LNCaP clone FGC (cell line): ENCODE results near the gene GLB1L3.
"Not testable (repeated sequence)": the region's sequence is repeated elsewhere in the genome, so short reads cannot be mapped to it uniquely, and the experiment has no call there.

Experiments
- DNase-seq: peaks from one replicate; pipeline ENCODE4 v3.0.0-alpha.2; 2011; ENCODE audit warnings: low read depth
- H3K4me3 ChIP-seq: 2 replicates; pipeline ENCODE4 v1.5.1; 2011; ENCODE audit warnings: mild to moderate bottlenecking, low read depth, low read length, control low read depth
- CTCF ChIP-seq: IDR thresholded peaks from 2 replicates; pipeline ENCODE4 v1.5.1; 2012; ENCODE audit warnings: mild to moderate bottlenecking; ENCODE audit not compliant: control insufficient read depth, insufficient read depth; ENCODE audit errors: extremely low read depth

The GLB1L3 gene

GRCh38 chr11:134273317-134273712, 2.9 kb upstream of the GLB1L3 start:
- DNase-seq, result no peak
- H3K4me3 ChIP-seq, result no peak overlapping the region
- no peak for TF ChIP-seq CTCF

- no peak overlapping the region for H3K4me3 ChIP-seq
- TF ChIP-seq CTCF, result no peak
- DNase-seq, result no peak
Observed at GRCh38 chr11:134275188-134275533, 1.0 kb upstream of the GLB1L3 start.

- H3K4me3 ChIP-seq, result peak overlapping the region; percentile 22
- TF ChIP-seq CTCF, result no peak
- no peak for DNase-seq
Observed at GRCh38 chr11:134276396-134277182, 410 bp downstream of the GLB1L3 start.

GRCh38 chr11:134277183-134278001, 1.2 kb downstream of the GLB1L3 start:
- no peak for DNase-seq
- TF ChIP-seq CTCF, result no peak
- H3K4me3 ChIP-seq, result no peak overlapping the region

DNA sequence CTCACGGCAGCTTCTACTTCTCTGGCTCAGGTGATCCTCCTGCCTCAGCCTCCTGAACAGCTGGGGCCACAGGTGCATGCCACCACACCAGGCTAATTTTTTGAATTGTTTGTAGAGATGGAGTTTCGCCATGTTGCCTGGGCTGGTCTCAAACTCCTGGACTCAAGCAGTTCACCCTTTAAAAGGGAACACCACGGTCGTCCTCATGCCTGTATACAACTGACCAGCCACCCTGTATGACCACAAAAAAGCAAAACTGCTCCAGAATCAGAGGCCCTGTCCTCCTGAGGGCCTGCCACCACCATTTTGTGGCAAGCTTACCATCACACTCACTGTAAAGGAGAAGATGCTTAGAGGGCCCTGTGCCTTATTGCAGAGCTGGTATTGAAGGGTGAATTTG, 2.2 kb downstream of the GLB1L3 start:
- TF ChIP-seq CTCF, result no peak
- no peak for DNase-seq
- H3K4me3 ChIP-seq, result no peak overlapping the region

DNA sequence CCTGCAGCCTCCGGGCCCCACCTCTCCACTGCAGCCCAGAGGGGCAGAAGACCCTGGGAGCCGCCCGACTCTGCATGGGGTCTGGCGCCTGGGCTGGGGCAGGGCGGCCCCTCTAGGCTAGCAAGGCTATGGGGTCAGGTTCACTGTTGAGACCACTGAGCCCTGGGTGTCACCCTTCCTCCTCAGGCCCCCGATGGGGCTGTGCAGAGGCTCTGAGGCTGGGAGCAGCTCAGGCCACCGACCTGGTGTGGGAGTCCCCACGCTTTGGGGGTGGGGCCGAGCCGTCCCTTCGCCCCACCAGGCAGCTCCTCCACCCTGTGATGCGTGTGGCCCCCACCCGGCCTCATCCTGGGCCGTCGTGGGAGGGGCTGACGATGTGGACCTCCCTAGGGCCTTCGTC, 5.5 kb downstream of the GLB1L3 start:
- DNase-seq, H3K4me3 ChIP-seq: not testable (repeated sequence)

DNA sequence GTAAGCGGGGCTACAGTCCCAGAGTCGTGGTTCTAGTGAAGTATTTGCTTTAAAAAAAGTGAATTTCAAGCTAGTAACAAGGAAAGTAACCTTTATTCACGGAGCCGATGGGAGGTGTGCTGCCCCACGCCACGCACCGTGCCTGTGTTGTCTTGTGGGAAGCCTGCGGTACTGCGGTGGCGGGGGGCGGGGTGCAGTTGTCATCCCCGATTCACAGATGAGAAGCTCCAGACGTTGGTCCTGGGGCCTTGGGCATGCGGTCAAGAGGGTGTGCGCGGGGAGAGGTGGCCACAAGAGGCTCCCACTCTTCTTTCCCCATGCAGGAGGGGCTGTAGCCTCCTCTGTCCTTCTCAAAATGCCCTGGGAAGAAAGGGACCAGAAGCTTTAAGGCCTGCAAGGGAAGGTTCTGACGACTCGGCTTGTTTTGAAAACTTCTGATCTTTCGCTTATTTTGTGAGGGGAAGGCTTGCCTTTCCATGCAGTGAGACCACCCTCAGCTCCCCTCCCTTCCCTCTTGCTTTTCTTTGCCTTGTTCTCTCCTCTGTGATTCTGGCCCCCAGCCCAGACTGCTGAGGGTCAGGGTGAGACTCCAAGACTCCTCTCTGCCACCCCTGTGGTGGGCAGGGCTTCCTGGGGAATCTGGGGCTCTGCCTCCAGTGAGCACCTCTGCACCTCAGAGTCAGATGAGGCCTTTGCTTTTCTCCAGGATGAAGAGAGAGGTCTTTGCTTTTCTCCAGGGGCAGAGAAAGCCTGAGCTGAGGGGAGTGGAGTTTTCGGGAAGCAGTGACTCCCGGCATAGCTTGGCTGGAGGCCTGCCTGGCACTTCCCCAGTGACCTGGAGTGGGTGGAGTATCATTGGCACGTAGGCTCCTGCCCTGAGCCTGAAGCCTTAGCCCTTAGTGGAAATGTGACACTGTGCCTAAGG, 6.2 kb downstream of the GLB1L3 start:
- H3K4me3 ChIP-seq, result no peak overlapping the region
- DNase-seq, result no peak
- TF ChIP-seq CTCF, result no peak
